GM18507 (cell line): ENCODE results near the gene WHRN.

Experiments
- DNase-seq: peaks from one replicate; pipeline ENCODE4 v3.0.0; 2011; ENCODE audit warnings: low read depth; ENCODE audit not compliant: insufficient read length; ENCODE audit errors: extremely low spot score
- FAIRE-seq: peaks from 2 replicates; lab custom pipeline; 2011; peaks lifted over from hg19 to GRCh38; lab: Jason Lieb, UNC

Gene WHRN

DNA sequence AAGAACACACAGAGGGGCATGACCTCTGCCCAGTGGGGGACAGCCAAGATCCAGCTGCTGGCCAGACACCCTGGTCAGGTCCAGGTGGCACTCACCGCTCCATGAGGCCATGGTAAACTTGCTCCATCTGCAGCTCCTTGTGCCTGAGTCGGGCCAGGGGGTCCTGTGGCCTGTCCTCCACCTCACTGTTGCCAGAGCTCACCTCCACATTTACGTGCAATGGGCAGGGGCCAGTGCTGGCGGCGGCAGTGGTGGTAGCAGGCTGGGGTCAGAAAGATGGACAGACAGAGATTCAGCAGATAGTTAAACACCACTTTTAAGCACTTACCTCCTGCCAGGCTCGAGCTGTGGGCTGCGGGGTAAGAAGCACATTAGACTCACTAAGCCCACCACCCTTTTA, 145.5 kb downstream of the WHRN start:
- DNase-seq (no peak), FAIRE-seq (no peak)

DNA sequence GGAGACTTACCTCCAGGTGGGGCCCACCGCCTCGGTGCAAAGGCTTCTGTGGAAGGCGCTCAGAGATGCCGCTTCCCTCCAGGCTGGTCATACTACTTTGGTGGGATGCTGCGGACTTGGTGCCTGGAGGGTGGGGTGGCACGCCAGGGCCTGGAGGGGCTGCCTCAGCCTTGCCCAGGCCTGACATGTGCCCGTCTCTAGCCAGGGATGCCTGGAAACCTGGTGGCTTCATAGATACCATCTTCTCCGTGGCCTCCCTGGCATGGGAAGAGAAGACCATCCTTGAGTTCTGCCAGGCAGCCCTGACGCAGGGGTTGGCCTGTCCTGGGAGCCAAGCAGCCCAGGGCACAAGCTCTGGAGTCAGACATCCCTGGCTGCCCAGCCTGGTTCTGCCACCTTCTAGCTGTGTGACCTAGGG, 147.4 kb downstream of the WHRN start:
- FAIRE-seq (no peak), DNase-seq (no peak)

GRCh38 chr9:114357360-114357759, 147.9 kb downstream of the WHRN start:
- FAIRE-seq (no peak), DNase-seq (no peak)

DNA sequence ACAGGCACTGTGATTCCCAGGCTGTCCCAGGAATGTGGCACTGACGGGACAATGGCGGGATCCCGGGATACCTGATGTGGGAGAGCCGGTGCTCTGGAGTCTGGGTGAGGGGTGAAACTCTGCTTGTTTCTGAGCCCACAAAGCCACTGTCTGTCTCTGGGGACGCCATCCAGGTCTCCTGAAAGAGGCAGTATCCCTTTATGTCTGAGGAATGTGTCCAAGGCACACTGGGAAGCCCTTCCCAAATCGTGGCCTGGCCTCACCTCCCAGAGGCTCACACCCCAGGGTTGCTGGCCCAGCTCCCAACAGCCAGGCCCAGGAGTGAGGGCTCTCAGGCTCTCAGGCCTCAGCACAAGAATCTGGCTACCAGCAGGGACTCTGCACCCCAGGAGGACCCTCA, 148.5 kb downstream of the WHRN start:
- FAIRE-seq (no peak), DNase-seq (no peak)

GRCh38 chr9:114355821-114356220, 149.5 kb downstream of the WHRN start:
- FAIRE-seq (no peak), DNase-seq (no peak)
